Measurements from ENCODE around the gene KLHDC10.
"Not testable (repeated sequence)": the region's sequence is repeated elsewhere in the genome, so short reads cannot be mapped to it uniquely, and the experiment has no call there.

DNA sequence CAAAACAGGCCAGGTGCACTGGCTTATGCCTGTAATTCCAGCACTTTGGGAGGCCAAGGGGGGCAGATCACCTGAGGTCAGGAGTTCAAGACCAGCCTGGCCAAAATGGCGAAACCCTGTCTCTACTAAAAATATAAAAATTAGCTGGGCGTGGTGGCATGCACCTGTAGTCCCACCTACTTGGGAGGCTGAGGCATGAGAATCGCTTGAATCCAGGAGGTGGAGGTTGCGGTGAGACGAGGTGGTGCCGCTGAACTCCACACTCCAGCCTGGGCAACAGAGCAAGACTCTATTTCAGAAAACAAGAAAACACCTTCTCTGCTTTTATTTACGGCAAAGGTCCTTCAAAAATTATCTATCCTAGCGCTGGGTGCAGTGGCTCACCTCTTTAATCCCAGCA is 15.1 kb upstream of the KLHDC10 start:
- TF ChIP-seq, protein P1, sequence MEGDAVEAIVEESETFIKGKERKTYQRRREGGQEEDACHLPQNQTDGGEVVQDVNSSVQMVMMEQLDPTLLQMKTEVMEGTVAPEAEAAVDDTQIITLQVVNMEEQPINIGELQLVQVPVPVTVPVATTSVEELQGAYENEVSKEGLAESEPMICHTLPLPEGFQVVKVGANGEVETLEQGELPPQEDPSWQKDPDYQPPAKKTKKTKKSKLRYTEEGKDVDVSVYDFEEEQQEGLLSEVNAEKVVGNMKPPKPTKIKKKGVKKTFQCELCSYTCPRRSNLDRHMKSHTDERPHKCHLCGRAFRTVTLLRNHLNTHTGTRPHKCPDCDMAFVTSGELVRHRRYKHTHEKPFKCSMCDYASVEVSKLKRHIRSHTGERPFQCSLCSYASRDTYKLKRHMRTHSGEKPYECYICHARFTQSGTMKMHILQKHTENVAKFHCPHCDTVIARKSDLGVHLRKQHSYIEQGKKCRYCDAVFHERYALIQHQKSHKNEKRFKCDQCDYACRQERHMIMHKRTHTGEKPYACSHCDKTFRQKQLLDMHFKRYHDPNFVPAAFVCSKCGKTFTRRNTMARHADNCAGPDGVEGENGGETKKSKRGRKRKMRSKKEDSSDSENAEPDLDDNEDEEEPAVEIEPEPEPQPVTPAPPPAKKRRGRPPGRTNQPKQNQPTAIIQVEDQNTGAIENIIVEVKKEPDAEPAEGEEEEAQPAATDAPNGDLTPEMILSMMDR (IDR thresholded peaks at IDR 0.05), result not testable (repeated sequence)
- not testable (repeated sequence) for TF ChIP-seq POLR2A, EP300, POLR2AphosphoS5 (IDR thresholded peaks at IDR 0.05)
